Liver (tissue), 9 donors: ENCODE data around the gene ANP32B. TPM values are rescaled to one million over a fixed set of nuclear protein-coding genes. Genes with fewer than 3 reads are reported as not detected.

Source experiments
- DNase-seq: peaks from one replicate; pipeline ENCODE4 v3.0.0-alpha.2; 2017; ENCODE audit warnings: low spot score
- H3K27ac ChIP-seq, 2 donors: one replicate each; pipeline ENCODE4 v1.7.0; 2013; ENCODE audit warnings: inconsistent platforms in 2 of 2, low read length in 2 of 2, control low read depth in 1 of 2, low read depth in 1 of 2, mild to moderate bottlenecking in 1 of 2
- H3K27me3 ChIP-seq, 4 donors: one replicate each; pipeline versions ENCODE4 v1.6.1 to v1.7.0; 2013; ENCODE audit warnings: low read length in 3 of 4, inconsistent platforms in 1 of 4, mild to moderate bottlenecking in 1 of 4, moderate library complexity in 1 of 4; ENCODE audit not compliant: control insufficient read depth in 4 of 4, insufficient read depth in 4 of 4
- H3K36me3 ChIP-seq, 4 donors: one replicate each; pipeline versions ENCODE4 v1.6.1 to v1.7.0; 2013; ENCODE audit warnings: low read length in 3 of 4, mild to moderate bottlenecking in 3 of 4, low read depth in 1 of 4, moderate library complexity in 1 of 4; ENCODE audit not compliant: control insufficient read depth in 4 of 4, insufficient read depth in 3 of 4
- H3K4me1 ChIP-seq, 4 donors: one replicate each; pipeline versions ENCODE4 v1.6.1 to v1.7.0; 2013; ENCODE audit warnings: low read length in 3 of 4, mild to moderate bottlenecking in 3 of 4, moderate library complexity in 1 of 4; ENCODE audit not compliant: control insufficient read depth in 4 of 4, insufficient read depth in 4 of 4
- H3K4me3 ChIP-seq, 3 donors: one replicate each; pipeline versions ENCODE4 v1.6.1 to v1.7.0; 2013; ENCODE audit warnings: low read length in 3 of 3, control low read depth in 1 of 3, low read depth in 1 of 3, mild to moderate bottlenecking in 1 of 3
- H3K9ac ChIP-seq, 2 donors: one replicate each; pipeline ENCODE4 v1.7.0; 2013; ENCODE audit warnings: low read length in 2 of 2, mild to moderate bottlenecking in 2 of 2, moderate library complexity in 2 of 2, control low read depth in 1 of 2, low read depth in 1 of 2
- H3K9me3 ChIP-seq, 4 donors: one replicate each; pipeline versions ENCODE4 v1.6.1 to v1.7.0; 2013; ENCODE audit warnings: low read length in 3 of 4; ENCODE audit not compliant: control insufficient read depth in 4 of 4
- CTCF ChIP-seq: fragments of 150-350 bp; IDR thresholded peaks from 2 replicates; pipeline ENCODE4 v1.5.1; 2017; ENCODE audit warnings: improper control_type of control experiment, low read depth, low read length; ENCODE audit not compliant: missing input control
- EGR1 ChIP-seq, 2 donors: IDR thresholded peaks; 2 replicates each; pipeline ENCODE4 v1.6.1; 2016 to 2018; ENCODE audit warnings: antibody characterized with exemption in 2 of 2, low read depth in 2 of 2
- FOXA1 ChIP-seq: IDR thresholded peaks from 2 replicates; pipeline ENCODE4 v1.6.1; 2016; ENCODE audit warnings: antibody characterized with exemption
- FOXA2 ChIP-seq: IDR thresholded peaks from 2 replicates; pipeline ENCODE4 v1.6.1; 2016; ENCODE audit warnings: antibody characterized with exemption
- GABPA ChIP-seq, 2 donors: IDR thresholded peaks in 1 of 2; conservative IDR thresholded peaks in 1 of 2; 2 replicates each; pipeline ENCODE4 v1.6.1; 2016; ENCODE audit warnings: antibody characterized with exemption in 2 of 2, mild to moderate bottlenecking in 1 of 2, moderate library complexity in 1 of 2
- MAX ChIP-seq: IDR thresholded peaks from 2 replicates; pipeline ENCODE4 v1.6.1; 2016; ENCODE audit warnings: antibody characterized with exemption
- NR2F2 ChIP-seq: IDR thresholded peaks from 2 replicates; pipeline ENCODE4 v1.6.1; 2016; ENCODE audit warnings: antibody characterized with exemption
- RXRA ChIP-seq, 2 donors: IDR thresholded peaks; 2 replicates each; pipeline ENCODE4 v1.6.1; 2017 to 2018; ENCODE audit warnings: antibody characterized with exemption in 2 of 2, mild to moderate bottlenecking in 1 of 2
- SP1 ChIP-seq: IDR thresholded peaks from 2 replicates; pipeline ENCODE4 v1.6.1; 2018; ENCODE audit warnings: antibody characterized with exemption, mild to moderate bottlenecking
- TAF1 ChIP-seq: conservative IDR thresholded peaks from 2 replicates; pipeline ENCODE4 v1.6.1; 2016; ENCODE audit warnings: antibody characterized with exemption, mild to moderate bottlenecking
- WGBS: extraction: QIAGEN DNeasy Blood & Tissue Kit; methylation state at CpG from one replicate; pipeline ENCODE4 v1.1.7; 2013; 5-methylcytosine and 5-hydroxymethylcytosine counted together
- polyA plus RNA-seq, 2 donors: library from polyadenylated mRNA; stranded (reverse) in 1 of 2; unstranded in 1 of 2; fragments of 200-250 nt in 1 of 2; fragments of >200 nt in 1 of 2; fragmentation: Nextera tagmentation in 1 of 2; extraction: Ambion mirVana in 1 of 2; gene quantifications; one replicate each; pipeline versions ENCODE4 v1.2.1 to v1.2.3, GENCODE V29; 2013 to 2015
- total RNA-seq, 2 donors: library from RNA; depleted of rRNA; stranded (reverse); fragments of >200 nt; gene quantifications; one replicate each; pipeline ENCODE4 v1.2.3, GENCODE V29; 2014
- TF ChIP-seq, protein P1 (sequence below): IDR thresholded peaks from 2 replicates; pipeline ENCODE4 v1.6.1; 2016; ENCODE audit warnings: antibody characterized with exemption
- donor health status: healthy.
- donor health status: healthy.
- donor health status: healthy.
- donor health status: healthy.
- donor health status: healthy.

The ANP32B gene
- total and polyA plus RNA-seq, 4 donors = 4.0 to 39.4 (median 27.0) TPM

DNA sequence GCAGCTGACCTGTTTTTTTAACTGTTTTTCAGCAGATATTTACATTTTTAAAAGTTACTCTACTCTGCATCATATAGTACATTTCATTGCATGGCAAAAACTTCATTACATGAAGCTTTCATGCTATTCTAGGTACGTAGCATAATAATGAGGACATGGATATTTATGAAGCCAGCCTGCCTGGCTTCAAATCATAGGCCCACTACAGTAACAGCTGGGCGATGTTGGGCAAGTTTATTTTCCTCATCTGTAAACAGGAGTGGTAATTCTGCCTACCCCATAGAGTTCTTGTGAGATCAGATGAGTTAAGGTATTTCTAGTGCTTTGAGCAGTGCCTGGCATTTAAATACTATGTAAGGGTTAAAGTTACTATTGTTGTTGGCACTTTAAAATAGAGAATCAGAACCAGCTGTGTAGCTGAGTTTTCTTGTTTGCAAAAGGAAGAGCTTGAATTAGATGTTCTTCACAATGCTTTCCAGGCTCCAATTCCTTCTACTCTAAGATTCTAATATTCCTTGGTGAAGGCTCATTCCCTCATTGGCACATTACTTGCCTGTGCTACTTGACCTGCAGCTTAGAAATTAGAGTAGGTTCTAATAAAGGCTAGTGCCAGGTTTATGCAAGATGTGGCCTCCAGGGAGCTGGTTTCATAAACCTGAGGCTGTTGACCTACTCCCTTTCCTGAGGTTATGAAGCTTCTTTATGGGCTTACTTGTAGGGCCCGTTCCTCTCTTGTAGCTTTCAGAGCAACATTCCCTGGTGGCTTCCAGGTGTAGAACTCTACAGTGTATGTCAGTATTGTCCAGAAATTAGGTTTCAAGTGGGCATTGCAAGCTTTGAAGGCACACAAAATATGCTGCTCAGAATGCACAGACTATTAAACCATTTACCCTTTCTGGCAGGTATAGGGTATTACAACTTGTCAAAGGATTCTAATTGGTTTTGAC, 14.5 kb downstream of the ANP32B start:
- H3K4me1 ChIP-seq = peaks cover 4 to 8% (median 4%) of the 10 kb centered on the region in 4 donors
- no peaks in the 10 kb centered on the region for H3K27me3 ChIP-seq
- H3K36me3 ChIP-seq = peaks cover 1 to 24% (median 16%) of the 10 kb centered on the region in 4 donors
- 95% methylated on average over 3 of the region's 3 CpGs for WGBS
- H3K4me3 ChIP-seq = no peak overlapping the region
- DNase-seq = no peak
- H3K9ac ChIP-seq = no peak overlapping the region
- TF ChIP-seq MAX (no peak), RXRA (IDR thresholded peaks at IDR 0.05) (peak in 1 of 2 donors; percentile 24)
- no peaks in the 10 kb centered on the region for H3K9me3 ChIP-seq
- no peak overlapping the region for H3K27ac ChIP-seq

DNA sequence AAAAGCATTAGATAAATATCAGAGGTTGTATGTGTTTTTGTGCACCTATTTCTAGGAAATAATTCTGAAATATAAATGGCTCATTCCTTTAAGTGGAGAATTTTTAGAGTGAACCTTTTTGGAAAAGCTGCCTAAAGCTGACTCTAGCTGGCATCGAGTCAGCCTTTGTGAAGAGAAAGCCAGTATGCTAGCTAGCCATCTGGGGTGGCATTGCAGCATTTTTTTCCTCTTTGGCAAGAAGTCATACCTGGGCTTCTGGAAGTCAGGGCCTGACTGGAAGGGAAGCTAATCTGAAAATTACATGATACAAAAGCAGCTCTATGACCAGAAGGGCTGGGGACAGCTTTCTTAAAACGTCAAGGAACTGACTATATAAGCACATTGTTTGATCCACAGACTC, 19.7 kb downstream of the ANP32B start:
- no peak overlapping the region for H3K4me3 ChIP-seq
- H3K27ac ChIP-seq = no peak overlapping the region
- no peak for TF ChIP-seq SP1
- TF ChIP-seq NR2F2 = no peak
- TF ChIP-seq EGR1 (IDR thresholded peaks at IDR 0.05; ENCODE audit: low read depth in 2 of 2) = no peak
- TF ChIP-seq, protein P1, sequence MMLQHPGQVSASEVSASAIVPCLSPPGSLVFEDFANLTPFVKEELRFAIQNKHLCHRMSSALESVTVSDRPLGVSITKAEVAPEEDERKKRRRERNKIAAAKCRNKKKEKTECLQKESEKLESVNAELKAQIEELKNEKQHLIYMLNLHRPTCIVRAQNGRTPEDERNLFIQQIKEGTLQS = no peak
- 72% methylated on average over 2 of the region's 2 CpGs for WGBS
- DNase-seq = no peak
- no peaks in the 10 kb centered on the region for H3K4me1 ChIP-seq
- H3K36me3 ChIP-seq = peaks cover 9 to 44% (median 41%) of the 10 kb centered on the region in 4 donors
- H3K27me3 ChIP-seq = no peaks in the 10 kb centered on the region
- no peaks in the 10 kb centered on the region for H3K9me3 ChIP-seq
- H3K9ac ChIP-seq = no peak overlapping the region

- H3K27ac ChIP-seq = no peak overlapping the region
- no peak for DNase-seq
- H3K4me1 ChIP-seq = no peaks in the 10 kb centered on the region
- no peaks in the 10 kb centered on the region for H3K9me3 ChIP-seq
- no peaks in the 10 kb centered on the region for H3K27me3 ChIP-seq
- TF ChIP-seq FOXA2 (no peak), FOXA1 (no peak), EGR1 (IDR thresholded peaks at IDR 0.05; ENCODE audit: low read depth in 2 of 2) (no peak), TAF1 (no peak), CTCF (no peak), GABPA (IDR thresholded peaks at IDR 0.05 in 1 of 2, conservative IDR thresholded peaks at IDR 0.05 in 1 of 2) (no peak), MAX (no peak), RXRA (IDR thresholded peaks at IDR 0.05) (no peak)
- TF ChIP-seq, protein P1 = no peak
- 95% methylated on average over 5 of the region's 5 CpGs for WGBS
- H3K4me3 ChIP-seq = no peak overlapping the region
- H3K9ac ChIP-seq = no peak overlapping the region
- peaks cover 9 to 46% (median 39%) of the 10 kb centered on the region in 4 donors for H3K36me3 ChIP-seq
These were observed 23.1 kb downstream of the ANP32B start for GRCh38 chr9:98006127-98006796.
